ENCODE results near the gene PATL2. TPM values are rescaled to one million over a fixed set of nuclear protein-coding genes. Genes with fewer than 3 reads are reported as not detected.
"Not testable (repeated sequence)": the region's sequence is repeated elsewhere in the genome, so short reads cannot be mapped to it uniquely, and the experiment has no call there.

The PATL2 gene
- total RNA-seq, 1 donor from 2014 or later: not detected

- no peaks in the 10 kb centered on the region for H3K27me3 ChIP-seq
- no peaks in the 10 kb centered on the region for H3K9me3 ChIP-seq
- no peaks in the 10 kb centered on the region for H3K36me3 ChIP-seq
- no peak overlapping the region for H3K27ac ChIP-seq
- H3K4me3 ChIP-seq: no peak overlapping the region
- DNase-seq (ENCODE audit: extremely low spot score in 2 of 2): no peak
- peaks cover 13% of the 10 kb centered on the region for H3K4me1 ChIP-seq
- TF ChIP-seq, protein P1, sequence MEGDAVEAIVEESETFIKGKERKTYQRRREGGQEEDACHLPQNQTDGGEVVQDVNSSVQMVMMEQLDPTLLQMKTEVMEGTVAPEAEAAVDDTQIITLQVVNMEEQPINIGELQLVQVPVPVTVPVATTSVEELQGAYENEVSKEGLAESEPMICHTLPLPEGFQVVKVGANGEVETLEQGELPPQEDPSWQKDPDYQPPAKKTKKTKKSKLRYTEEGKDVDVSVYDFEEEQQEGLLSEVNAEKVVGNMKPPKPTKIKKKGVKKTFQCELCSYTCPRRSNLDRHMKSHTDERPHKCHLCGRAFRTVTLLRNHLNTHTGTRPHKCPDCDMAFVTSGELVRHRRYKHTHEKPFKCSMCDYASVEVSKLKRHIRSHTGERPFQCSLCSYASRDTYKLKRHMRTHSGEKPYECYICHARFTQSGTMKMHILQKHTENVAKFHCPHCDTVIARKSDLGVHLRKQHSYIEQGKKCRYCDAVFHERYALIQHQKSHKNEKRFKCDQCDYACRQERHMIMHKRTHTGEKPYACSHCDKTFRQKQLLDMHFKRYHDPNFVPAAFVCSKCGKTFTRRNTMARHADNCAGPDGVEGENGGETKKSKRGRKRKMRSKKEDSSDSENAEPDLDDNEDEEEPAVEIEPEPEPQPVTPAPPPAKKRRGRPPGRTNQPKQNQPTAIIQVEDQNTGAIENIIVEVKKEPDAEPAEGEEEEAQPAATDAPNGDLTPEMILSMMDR (IDR thresholded peaks at IDR 0.05): no peak
- TF ChIP-seq POLR2AphosphoS5 (IDR thresholded peaks at IDR 0.05; ENCODE audit: insufficient read depth in 1 of 2, low read depth in 1 of 2) (no peak), POLR2A (IDR thresholded peaks at IDR 0.05) (no peak)
- intact Hi-C loops (cut with DNase I): no loop called here
Measured at GRCh38 chr15:44706946-44707636, 4.0 kb downstream of the PATL2 start.

DNA sequence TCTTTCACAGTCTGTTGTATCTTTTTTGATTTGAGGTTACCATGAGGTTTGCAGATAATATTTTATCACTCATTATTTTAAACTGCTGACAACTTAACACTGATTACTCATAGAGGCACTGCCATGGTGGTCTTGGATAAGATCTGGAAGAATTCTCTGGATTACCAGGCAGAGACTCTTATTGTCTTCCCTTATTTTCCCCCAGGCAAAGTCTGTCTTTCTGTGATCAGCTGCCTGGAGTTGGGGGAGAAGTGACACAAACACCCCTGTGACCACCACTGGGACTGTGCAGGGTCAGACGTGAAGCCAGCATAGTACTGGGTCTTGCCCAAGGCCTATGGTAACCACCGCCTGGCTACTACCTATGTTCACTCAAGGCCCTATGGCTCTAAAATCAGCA is 4.7 kb downstream of the PATL2 start:
- intact Hi-C loops (cut with DNase I): no loop called here
- H3K36me3 ChIP-seq: no peaks in the 10 kb centered on the region

DNA sequence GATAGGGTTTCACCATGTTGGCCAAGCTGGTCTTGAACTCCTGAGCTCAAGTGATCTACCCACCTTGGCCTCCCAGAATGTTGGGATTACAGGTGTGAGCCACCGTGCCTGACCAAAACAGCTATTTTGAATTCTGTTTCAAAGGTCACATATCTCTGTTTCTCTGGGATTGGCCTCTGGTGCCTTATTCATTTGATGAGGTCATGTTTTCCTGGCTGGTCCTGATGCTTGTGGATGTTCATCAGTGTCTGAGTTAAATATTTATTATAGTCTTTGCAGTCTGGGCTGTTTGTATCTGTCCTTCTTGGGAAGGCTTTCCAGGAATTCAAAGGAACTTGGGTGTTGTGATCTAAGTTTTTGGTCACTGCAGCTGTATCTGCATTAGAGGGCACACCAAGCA is 5.1 kb downstream of the PATL2 start:
- Histone ChIP-seq H3K27ac (no peak overlapping the region), H3K9me3 (no peaks in the 10 kb centered on the region), H3K4me3 (no peak overlapping the region), H3K4me1 (peaks cover 13% of the 10 kb centered on the region), H3K36me3 (no peaks in the 10 kb centered on the region), H3K27me3 (no peaks in the 10 kb centered on the region)
- intact Hi-C loops (cut with DNase I): no loop called here
- DNase-seq (ENCODE audit: extremely low spot score in 2 of 2): no peak
- TF ChIP-seq, protein P1 (IDR thresholded peaks at IDR 0.05): no peak
- TF ChIP-seq POLR2AphosphoS5 (IDR thresholded peaks at IDR 0.05; ENCODE audit: insufficient read depth in 1 of 2, low read depth in 1 of 2) (no peak), POLR2A (IDR thresholded peaks at IDR 0.05) (no peak)

More for the DNA sequence above, 4.7 kb downstream of the PATL2 start:
- H3K27ac ChIP-seq: no peak overlapping the region
- no peak for TF ChIP-seq POLR2AphosphoS5 (IDR thresholded peaks at IDR 0.05; ENCODE audit: insufficient read depth in 1 of 2, low read depth in 1 of 2)
- TF ChIP-seq POLR2A (IDR thresholded peaks at IDR 0.05): no peak
- TF ChIP-seq, protein P1 (IDR thresholded peaks at IDR 0.05): no peak
- H3K4me3 ChIP-seq: no peak overlapping the region
- H3K27me3 ChIP-seq: no peaks in the 10 kb centered on the region
- peaks cover 13% of the 10 kb centered on the region for H3K4me1 ChIP-seq
- no peaks in the 10 kb centered on the region for H3K9me3 ChIP-seq
- DNase-seq (ENCODE audit: extremely low spot score in 2 of 2): no peak

DNA sequence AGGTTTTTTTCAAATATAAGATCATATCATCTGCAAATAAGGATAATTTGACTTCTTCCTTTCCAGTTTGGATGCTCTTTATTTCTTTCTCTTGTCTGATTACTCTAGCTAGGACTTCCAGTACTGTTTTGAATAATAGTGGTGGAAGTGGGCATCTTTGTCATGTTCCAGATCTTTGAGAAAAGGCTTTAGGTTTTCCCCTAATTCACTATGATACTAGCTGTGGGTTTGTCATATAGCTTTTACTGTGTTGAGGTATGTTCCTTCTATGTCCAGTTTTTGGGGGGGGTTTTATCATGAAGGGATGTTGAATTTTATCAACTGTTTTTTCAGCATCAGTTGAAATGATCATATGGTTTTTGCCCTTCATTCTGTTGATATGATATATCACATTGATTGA is 10.4 kb downstream of the PATL2 start:
- H3K4me1 ChIP-seq; H3K27me3 ChIP-seq; DNase-seq (ENCODE audit: extremely low spot score in 2 of 2); H3K27ac ChIP-seq; H3K9me3 ChIP-seq; H3K4me3 ChIP-seq; H3K36me3 ChIP-seq; intact Hi-C loops (cut with DNase I): not testable (repeated sequence)

- no peaks in the 10 kb centered on the region for H3K36me3 ChIP-seq
- H3K9me3 ChIP-seq: no peaks in the 10 kb centered on the region
- no peak overlapping the region for H3K27ac ChIP-seq
- H3K27me3 ChIP-seq: no peaks in the 10 kb centered on the region
- TF ChIP-seq, protein P1 (IDR thresholded peaks at IDR 0.05): no peak
- TF ChIP-seq POLR2A (IDR thresholded peaks at IDR 0.05) (no peak), POLR2AphosphoS5 (IDR thresholded peaks at IDR 0.05; ENCODE audit: insufficient read depth in 1 of 2, low read depth in 1 of 2) (no peak)
- H3K4me3 ChIP-seq: no peak overlapping the region
- intact Hi-C loops (cut with DNase I): no loop called here
- DNase-seq (ENCODE audit: extremely low spot score in 2 of 2): no peak
- no peaks in the 10 kb centered on the region for H3K4me1 ChIP-seq
Measured at GRCh38 chr15:44698641-44699040, 12.5 kb downstream of the PATL2 start.

Measured in vagina (tissue), 2 donors.